Measurements from ENCODE around the gene KRT7. TPM values are rescaled to one million over a fixed set of nuclear protein-coding genes. Genes with fewer than 3 reads are reported as not detected.

The KRT7 gene
- total RNA-seq, 2 experiments from 2014 or later = not detected

DNA sequence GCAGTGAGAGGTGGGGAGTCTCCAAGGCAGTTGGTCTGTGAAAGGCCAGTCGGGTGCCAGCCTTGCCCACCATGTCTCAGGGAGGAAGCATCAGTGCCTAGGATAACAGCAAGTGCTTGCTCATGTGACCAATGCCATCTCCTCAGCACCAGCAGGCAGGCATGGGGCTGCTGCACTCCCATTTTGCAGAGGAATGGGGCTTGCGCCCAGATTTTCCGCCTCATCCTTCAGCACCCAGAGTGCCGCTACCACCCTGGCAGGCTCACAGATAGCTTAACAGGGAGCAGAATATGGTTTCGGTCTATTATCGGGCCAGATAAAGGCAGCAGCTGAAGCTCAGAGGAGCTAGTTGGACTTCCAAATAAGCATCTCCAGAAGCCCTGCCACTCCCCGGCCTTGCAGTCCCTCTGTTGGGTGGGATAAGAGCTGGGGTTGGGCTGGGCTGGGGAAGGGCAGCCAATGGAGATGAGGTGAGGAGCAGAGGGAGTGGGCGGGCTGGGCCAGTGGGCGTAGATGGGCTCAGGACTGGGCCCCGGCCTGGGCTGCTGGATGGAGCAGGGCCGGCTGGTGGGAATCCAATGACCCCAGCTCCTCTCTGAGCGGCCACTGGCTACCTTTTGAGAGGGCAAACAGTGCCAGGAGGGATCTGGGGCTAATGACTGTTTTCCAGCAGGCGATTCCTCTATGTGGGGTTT, 32.8 kb upstream of the KRT7 start:
- Histone ChIP-seq H3K27ac (ENCODE audit: low read depth, low read length, poor library complexity, severe bottlenecking) (no peak overlapping the region), H3K36me3 (ENCODE audit: insufficient read depth, low read length) (no peaks in the 10 kb centered on the region), H4K20me1 (ENCODE audit: insufficient read depth, low read length) (no peaks in the 10 kb centered on the region), H3K4me1 (ENCODE audit: insufficient read depth, low read length, poor library complexity, severe bottlenecking) (no peaks in the 10 kb centered on the region), H3K9me3 (ENCODE audit: low read length) (no peaks in the 10 kb centered on the region), H3K4me2 (ENCODE audit: low read length) (no peak overlapping the region), H2AFZ (ENCODE audit: low read length) (no peak overlapping the region), H3K4me3 (ENCODE audit: low read depth, low read length, poor library complexity, severe bottlenecking) (no peak overlapping the region), H3K9me2 (ENCODE audit: insufficient read depth, low read length) (no peaks in the 10 kb centered on the region), H3K79me2 (ENCODE audit: insufficient read depth, low read depth, low read length) (no peaks in the 10 kb centered on the region)
- no peak for TF ChIP-seq CTCF (conservative IDR thresholded peaks at IDR 0.05; ENCODE audit: low read length)
- intact Hi-C loops (cut with micrococcal nuclease; ENCODE audit: unreplicated experiment) = no loop called here
- ChIA-PET CTCF (ENCODE audit: unreplicated experiment) (no interaction called here), POLR2A (no interaction called here)
- BruUV-seq (replicated peaks) = no TSS peak
- no peak for DNase-seq (ENCODE audit: low spot score)

DNA sequence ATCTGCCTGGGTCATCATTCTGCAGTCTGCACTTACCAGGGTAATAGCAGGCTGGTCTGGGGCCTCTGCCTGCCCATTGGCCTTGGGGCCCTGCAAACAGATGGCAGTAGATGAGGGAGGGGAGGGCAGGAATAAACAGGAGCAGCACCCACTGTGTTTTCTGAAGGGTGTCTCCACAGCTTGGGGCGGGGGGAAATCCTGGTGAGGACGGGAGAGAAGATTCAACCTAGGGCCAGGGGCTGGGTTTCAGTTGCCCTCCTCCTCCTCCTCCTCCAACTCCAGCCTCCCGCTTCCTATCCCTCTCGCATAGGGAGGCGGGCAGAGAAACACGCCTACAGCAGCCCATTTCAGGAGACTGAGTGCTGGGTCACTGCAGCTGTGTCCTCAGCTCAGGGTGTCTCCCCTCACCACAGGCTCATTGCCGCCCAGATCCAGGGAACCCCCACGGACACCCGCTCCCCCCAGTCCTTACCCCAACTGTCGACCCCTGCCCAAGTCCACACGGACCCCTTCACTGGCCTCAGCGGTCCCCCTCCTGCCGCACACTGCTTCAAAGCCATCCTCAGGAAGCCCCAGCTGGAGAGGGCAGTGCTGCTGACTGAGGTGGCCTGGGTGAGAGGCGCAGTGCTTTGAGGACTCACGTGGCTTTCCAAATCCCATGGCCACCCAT, 32.1 kb upstream of the KRT7 start:
- no peak for DNase-seq (ENCODE audit: low spot score)
- Histone ChIP-seq H3K9me3 (ENCODE audit: low read length) (no peaks in the 10 kb centered on the region), H3K4me1 (ENCODE audit: insufficient read depth, low read length, poor library complexity, severe bottlenecking) (no peaks in the 10 kb centered on the region), H3K27ac (ENCODE audit: low read depth, low read length, poor library complexity, severe bottlenecking) (no peak overlapping the region), H4K20me1 (ENCODE audit: insufficient read depth, low read length) (no peaks in the 10 kb centered on the region), H3K79me2 (ENCODE audit: insufficient read depth, low read depth, low read length) (no peaks in the 10 kb centered on the region), H3K9me2 (ENCODE audit: insufficient read depth, low read length) (no peaks in the 10 kb centered on the region), H3K4me3 (ENCODE audit: low read depth, low read length, poor library complexity, severe bottlenecking) (no peak overlapping the region), H2AFZ (ENCODE audit: low read length) (no peak overlapping the region), H3K4me2 (ENCODE audit: low read length) (no peak overlapping the region), H3K36me3 (ENCODE audit: insufficient read depth, low read length) (no peaks in the 10 kb centered on the region)
- TF ChIP-seq EZH2phosphoT487 (IDR thresholded peaks at IDR 0.05; ENCODE audit: borderline replicate concordance, low read depth, low read length) = no peak
- no peak for TF ChIP-seq CTCF (conservative IDR thresholded peaks at IDR 0.05; ENCODE audit: low read length)
- no TSS peak for BruUV-seq (replicated peaks)
- intact Hi-C loops (cut with micrococcal nuclease; ENCODE audit: unreplicated experiment) = no loop called here
- ChIA-PET CTCF (ENCODE audit: unreplicated experiment) (no interaction called here), POLR2A (no interaction called here)

DNA sequence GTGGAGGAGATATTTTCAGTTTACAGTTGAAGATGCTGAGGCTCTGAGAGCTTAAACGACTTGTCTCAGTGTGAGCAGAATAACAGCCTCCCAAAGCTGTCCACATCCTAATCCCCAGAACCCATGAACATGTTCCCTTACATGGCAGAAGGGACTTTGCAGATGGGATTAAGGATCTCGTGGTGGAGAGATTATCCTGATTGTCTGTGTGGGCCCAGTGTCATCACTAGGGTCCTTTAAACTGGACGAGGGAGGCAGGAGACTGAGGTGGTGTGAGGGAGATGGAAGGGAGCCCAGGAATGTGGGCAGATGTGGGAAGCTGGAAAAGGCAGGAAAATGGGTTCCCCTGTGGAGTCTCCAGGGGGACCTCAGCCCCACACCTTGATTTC, 31.6 kb upstream of the KRT7 start:
- Histone ChIP-seq H3K4me2 (ENCODE audit: low read length) (no peak overlapping the region), H3K9me3 (ENCODE audit: low read length) (no peaks in the 10 kb centered on the region), H4K20me1 (ENCODE audit: insufficient read depth, low read length) (no peaks in the 10 kb centered on the region), H3K79me2 (ENCODE audit: insufficient read depth, low read depth, low read length) (no peaks in the 10 kb centered on the region), H3K4me1 (ENCODE audit: insufficient read depth, low read length, poor library complexity, severe bottlenecking) (no peaks in the 10 kb centered on the region), H3K4me3 (ENCODE audit: low read depth, low read length, poor library complexity, severe bottlenecking) (no peak overlapping the region), H2AFZ (ENCODE audit: low read length) (no peak overlapping the region), H3K27ac (ENCODE audit: low read depth, low read length, poor library complexity, severe bottlenecking) (no peak overlapping the region), H3K36me3 (ENCODE audit: insufficient read depth, low read length) (no peaks in the 10 kb centered on the region), H3K9me2 (ENCODE audit: insufficient read depth, low read length) (no peaks in the 10 kb centered on the region)
- no peak for DNase-seq (ENCODE audit: low spot score)
- TF ChIP-seq EZH2phosphoT487 (IDR thresholded peaks at IDR 0.05; ENCODE audit: borderline replicate concordance, low read depth, low read length) (no peak), CTCF (conservative IDR thresholded peaks at IDR 0.05; ENCODE audit: low read length) (no peak)
- CTCF ChIA-PET (ENCODE audit: unreplicated experiment) = no interaction called here
- BruUV-seq (replicated peaks) = no TSS peak
- POLR2A ChIA-PET = no interaction called here
- intact Hi-C loops (cut with micrococcal nuclease; ENCODE audit: unreplicated experiment) = no loop called here
